GM13977 (cell line): ENCODE measurements around the gene ZFHX3.

Experiments
- DNase-seq: peaks from one replicate; pipeline ENCODE4 v3.0.0; 2012; ENCODE audit warnings: low spot score
- in situ Hi-C: fragments of 300-500 bp; cut with MboI; formaldehyde crosslinking; loops from one replicate; pipeline ENCODE4 v1.12.0; 2022; ENCODE audit warnings: low sequenced_read_pairs, low pct_unique_long_range_greater_than_20kb, mixed read lengths, inconsistent platforms; ENCODE audit not compliant: unreplicated experiment
- TF ChIP-seq, protein P1 (sequence below): IDR thresholded peaks from 2 replicates; pipeline ENCODE4 v1.5.1; 2012; ENCODE audit warnings: mild to moderate bottlenecking, control low read depth; ENCODE audit not compliant: insufficient read depth; ENCODE audit errors: extremely low read depth, missing control alignments

Gene ZFHX3

DNA sequence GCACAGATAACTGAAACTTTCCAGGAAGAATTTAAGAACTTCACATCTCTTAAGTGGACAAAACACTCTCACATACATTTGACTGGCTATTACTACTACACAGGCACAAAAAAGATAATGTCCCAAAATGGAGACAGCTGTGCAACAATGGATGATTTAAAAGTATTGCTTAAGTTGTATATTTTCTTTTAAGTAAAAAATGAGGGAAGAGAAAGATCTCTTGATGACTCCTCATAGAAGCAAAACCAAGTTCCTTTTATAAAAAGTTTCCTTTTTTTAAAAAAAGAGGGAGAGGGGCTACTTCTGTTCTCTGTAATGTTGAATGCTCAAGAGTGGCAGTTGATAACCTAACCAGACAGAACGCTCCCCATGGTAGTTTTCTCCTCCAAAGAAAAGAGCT is 195.5 kb downstream of the ZFHX3 start:
- TF ChIP-seq, protein P1, sequence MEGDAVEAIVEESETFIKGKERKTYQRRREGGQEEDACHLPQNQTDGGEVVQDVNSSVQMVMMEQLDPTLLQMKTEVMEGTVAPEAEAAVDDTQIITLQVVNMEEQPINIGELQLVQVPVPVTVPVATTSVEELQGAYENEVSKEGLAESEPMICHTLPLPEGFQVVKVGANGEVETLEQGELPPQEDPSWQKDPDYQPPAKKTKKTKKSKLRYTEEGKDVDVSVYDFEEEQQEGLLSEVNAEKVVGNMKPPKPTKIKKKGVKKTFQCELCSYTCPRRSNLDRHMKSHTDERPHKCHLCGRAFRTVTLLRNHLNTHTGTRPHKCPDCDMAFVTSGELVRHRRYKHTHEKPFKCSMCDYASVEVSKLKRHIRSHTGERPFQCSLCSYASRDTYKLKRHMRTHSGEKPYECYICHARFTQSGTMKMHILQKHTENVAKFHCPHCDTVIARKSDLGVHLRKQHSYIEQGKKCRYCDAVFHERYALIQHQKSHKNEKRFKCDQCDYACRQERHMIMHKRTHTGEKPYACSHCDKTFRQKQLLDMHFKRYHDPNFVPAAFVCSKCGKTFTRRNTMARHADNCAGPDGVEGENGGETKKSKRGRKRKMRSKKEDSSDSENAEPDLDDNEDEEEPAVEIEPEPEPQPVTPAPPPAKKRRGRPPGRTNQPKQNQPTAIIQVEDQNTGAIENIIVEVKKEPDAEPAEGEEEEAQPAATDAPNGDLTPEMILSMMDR: no peak
- in situ Hi-C loops: no loop called here

DNA sequence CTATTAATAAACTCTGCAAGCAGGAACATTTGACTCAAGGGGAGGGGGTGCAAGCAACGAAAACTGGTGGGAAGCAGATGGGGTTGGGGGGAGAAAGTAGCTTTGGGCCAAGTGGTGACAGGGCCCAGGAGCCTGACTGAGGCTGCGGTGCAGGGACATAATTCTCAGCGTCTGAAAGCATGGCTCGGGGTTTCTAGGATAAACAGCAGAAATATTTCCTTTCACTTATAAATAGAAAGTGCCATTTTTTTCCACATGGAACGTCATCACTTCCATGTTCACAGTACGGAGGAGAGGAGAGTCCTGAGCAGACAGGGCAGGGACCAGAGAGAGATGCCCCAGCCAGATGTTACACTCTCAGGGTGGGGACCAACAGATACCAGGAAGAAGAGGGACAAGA is 197.1 kb downstream of the ZFHX3 start:
- no peak for DNase-seq
- in situ Hi-C loops: no loop called here
- TF ChIP-seq, protein P1: no peak

More for the DNA sequence above, 195.5 kb downstream of the ZFHX3 start:
- DNase-seq: no peak

DNA sequence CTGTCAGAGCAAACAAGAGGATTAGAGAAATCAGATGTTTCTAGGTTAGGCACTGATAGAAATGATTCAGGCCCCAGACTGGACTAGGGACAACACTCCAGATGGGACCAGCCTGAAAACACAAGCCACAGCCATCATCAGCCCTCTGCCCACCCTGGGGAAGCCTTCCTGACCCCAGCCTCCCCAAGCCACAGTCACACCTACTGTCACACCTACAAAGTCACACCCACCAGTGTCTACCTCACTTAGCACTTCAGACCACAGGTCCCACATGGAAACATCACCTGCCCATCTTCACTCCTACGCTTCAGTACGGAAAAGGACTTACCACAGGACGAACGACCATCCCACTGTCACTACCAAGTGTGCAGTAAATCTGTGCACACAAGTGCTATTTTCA is 197.9 kb downstream of the ZFHX3 start:
- DNase-seq: no peak
- in situ Hi-C loops: no loop called here
- TF ChIP-seq, protein P1: no peak

DNA sequence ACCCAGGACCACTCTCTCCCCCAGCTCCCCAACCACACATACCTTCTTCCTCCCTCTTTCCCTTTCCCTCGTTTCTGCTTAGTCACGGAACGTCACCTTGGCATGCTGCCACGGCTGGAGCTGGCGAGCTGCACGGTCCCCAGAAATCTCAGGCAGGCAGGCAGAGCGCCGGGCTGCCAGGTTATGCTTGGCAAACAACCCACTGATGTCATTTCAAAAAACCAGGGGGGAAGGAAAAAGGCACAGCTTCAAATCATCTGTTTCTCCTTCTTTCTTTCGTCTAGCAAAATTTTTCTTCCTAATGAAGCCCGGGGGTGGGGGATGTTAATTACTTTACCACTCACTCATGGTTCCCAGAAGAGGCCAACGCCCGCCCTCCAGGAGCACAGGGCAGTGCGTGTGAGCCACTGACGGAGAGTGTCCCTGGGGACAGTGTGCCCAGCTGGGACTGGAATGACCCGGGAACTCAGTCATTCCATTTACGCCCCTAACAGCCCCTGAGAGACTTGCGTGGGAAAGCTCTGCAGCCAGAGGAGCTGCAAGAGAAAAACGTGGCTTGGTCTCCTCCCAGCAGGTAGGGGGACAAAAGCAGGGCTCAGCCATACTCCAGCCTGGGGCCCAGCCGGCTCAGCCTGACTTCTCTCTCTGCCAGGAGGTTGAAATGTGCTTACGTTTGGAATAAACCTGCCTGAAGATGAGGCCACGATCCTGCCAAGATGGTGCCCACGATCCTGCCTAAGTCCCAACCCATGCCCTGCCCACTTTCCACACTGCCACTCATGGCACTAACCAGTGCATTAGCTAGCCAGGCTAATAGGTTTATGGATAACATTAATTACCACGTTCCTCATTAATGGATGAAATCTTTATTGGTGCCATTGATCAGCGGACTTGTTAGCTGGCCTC is 198.9 kb downstream of the ZFHX3 start:
- in situ Hi-C loops: loop anchor here (25.0 kb wide), 1 partner anchor 338 kb away; no protein-coding TSS in a partner anchor
- TF ChIP-seq, protein P1: no peak
- no peak for DNase-seq

DNA sequence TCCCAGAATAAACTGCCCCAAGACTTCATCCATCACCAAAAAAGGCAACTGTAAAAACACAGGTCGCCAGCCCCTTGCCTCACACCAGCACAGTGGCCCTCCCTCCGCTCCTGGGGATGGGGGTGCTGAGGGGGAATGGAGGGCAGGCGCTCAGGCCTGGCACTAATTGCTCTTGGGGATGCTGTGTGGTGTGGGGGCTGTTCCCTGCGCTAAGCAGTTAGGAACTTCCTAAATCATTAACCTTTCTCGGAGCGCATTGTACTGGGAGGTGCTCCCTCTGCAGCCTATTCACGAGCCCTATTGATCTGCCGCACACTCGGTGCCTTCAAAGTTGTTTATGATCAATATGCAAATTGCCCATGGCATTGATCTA is 199.9 kb downstream of the ZFHX3 start:
- in situ Hi-C loops: loop anchor here (25.0 kb wide), 1 partner anchor 339 kb away; no protein-coding TSS in a partner anchor
- no peak for DNase-seq
- TF ChIP-seq, protein P1: no peak

DNA sequence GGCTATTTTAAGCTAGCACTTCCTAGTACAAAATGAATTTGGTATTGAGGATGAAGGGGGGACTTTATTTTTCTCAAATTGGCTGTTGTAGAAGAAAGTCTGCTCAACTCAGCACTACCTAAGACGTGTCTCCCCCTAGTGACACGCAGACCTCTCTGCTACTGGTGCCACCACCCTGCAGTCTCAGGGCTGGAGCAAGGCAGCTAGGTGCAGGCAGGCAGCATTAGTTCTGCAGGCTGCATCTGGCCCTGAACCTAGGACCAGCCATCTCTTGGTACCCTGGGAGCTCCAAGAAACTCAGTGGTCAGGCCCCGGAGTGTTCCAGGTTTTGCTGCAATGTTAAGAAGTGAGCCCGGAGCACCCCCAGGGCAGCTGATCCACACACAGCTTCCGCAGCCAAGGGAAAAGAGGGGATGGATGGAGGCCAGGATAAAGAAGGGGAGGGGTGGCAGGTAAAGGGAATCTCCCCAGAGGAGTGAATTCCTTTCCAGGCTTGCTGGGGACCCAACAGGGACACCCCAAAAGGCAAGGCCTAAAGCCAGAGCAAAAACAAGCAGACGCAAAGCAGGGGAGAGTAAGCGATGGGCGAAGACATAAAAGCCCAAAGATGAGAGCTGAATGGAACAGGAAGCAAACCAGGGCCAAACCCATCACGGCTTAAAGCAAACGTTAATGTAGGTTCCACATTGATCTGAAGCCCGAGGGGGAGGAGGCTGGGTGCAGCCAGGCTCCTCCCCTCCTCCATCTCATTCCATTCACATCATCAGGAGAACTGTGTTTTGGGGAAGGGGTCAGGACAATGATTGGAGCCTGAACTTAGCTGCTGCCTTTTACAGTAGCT is 200.5 kb downstream of the ZFHX3 start:
- in situ Hi-C loops: loop anchor here (25.0 kb wide), 1 partner anchor 340 kb away; no protein-coding TSS in a partner anchor
- TF ChIP-seq, protein P1: peak; percentile 74
- peak; percentile 63 for DNase-seq
